Measurements from ENCODE around the gene FRK. TPM values are rescaled to one million over a fixed set of nuclear protein-coding genes. Genes with fewer than 3 reads are reported as not detected.

Gene FRK
- total RNA-seq, 4 donors from 2014 or later, result 0.24 to 1.9 (median 1.5) TPM

DNA sequence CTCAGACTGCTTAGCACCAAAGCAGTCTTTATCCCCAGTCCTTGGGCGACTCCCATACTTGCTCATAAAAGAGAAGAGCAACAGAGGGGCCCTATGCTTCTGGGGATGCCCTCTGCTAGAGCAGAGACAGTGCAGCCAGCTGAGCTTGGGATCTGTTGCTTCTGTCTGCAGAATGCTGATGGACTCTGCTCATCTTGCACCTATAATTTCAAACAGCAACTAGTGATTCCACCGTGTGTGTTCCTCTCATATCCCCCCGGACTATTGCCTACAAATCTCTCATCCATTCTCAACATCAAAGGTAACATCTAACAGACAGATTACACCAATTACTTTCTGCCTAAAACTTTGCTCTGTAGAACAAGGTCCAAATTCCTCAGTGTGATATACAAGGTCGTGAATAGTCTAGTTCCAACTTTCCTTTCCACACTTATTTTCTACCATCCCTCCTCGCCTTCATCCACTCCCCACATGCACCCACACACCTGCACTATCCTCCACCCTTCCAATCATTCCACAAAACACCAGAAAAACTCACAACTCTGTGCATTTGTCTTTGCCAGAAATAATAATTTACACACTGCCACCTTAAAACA is 62.6 kb downstream of the FRK start:
- DNase-seq (ENCODE audit: low spot score) (no peak), ATAC-seq (ENCODE audit: low FRiP score) (no peak)

DNA sequence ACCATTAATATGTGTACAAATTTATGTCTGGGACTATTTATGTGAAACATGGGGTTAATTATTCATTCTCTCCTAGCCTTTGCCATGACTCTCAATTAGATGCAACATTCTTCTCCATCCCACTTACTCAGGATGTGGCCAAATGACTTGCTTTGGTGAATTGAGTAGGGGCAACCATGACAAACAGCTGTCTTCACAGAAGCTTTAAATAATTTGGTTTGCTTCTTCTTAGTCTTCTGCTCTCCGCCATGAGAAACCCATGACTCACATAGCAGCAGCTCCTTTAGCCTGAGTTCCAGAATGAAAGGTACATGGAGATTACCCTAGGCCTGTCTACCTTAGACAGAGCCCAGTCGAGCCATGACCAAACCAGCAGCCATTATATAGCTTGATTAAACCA is 74.7 kb downstream of the FRK start:
- TF ChIP-seq, protein P1, sequence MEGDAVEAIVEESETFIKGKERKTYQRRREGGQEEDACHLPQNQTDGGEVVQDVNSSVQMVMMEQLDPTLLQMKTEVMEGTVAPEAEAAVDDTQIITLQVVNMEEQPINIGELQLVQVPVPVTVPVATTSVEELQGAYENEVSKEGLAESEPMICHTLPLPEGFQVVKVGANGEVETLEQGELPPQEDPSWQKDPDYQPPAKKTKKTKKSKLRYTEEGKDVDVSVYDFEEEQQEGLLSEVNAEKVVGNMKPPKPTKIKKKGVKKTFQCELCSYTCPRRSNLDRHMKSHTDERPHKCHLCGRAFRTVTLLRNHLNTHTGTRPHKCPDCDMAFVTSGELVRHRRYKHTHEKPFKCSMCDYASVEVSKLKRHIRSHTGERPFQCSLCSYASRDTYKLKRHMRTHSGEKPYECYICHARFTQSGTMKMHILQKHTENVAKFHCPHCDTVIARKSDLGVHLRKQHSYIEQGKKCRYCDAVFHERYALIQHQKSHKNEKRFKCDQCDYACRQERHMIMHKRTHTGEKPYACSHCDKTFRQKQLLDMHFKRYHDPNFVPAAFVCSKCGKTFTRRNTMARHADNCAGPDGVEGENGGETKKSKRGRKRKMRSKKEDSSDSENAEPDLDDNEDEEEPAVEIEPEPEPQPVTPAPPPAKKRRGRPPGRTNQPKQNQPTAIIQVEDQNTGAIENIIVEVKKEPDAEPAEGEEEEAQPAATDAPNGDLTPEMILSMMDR (IDR thresholded peaks at IDR 0.05), result no peak
- no peak for DNase-seq (ENCODE audit: low spot score)
- no peak for ATAC-seq (ENCODE audit: low FRiP score)

More for the DNA sequence above, 62.6 kb downstream of the FRK start:
- TF ChIP-seq, protein P1 (IDR thresholded peaks at IDR 0.05), result no peak

DNA sequence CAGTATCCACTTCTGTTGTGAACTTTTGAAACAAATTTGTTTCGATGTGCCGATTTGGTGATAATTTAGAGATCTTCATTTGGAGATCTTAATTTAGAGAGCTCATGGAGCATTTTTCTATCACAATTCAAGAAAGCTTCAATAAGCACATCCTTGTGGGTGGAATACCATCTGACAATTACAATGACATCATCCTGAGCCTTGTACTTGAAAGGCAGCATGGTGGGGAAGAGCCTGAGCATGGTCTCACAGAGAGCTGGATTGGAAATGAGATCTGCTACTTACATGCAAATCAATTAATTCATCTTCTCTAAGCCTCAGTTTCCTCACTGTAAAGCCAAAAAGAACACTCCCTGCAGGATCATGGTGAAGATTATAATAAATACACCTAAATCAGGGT is 75.9 kb downstream of the FRK start:
- TF ChIP-seq, protein P1 (IDR thresholded peaks at IDR 0.05), result no peak

DNA sequence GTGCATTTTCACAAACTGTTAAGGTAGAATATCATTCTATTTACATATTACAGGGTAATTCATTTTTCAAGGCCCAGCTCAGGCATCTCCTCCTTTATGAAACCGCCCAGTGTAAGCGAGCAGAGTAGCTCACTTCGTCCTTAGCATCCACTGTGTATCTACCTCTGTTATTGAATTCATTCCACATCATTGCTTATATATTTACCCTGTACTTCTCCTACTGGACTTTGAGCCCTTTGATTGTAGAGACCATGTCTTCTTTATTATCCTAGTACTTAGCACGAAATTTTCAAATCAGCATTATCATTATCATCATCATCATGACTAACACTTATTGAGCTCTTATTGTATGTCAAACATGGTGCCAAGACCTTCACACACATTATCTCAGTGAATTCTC is 76.7 kb downstream of the FRK start:
- no peak for ATAC-seq (ENCODE audit: low FRiP score)

More for the DNA sequence above, 75.9 kb downstream of the FRK start:
- ATAC-seq (ENCODE audit: low FRiP score) (no peak), DNase-seq (ENCODE audit: low spot score) (no peak)

DNA sequence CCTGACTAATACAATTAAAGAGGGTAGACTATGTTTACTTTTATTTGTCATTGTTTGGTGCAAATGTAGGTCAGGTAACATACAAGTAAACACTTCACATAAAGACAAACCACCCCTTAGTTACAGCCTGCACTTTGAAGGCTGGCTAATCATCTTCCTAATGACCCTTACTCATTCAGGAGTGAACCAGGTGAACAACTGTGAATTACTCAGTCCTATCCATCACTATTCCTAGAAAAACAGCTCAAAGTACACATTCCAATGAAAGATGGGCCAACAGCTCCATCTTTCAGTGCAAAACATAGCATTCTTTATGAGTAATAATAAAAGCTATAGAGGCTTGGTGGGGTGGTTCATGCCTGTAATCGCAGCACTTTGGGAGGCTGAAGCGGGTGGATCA is 78.2 kb downstream of the FRK start:
- TF ChIP-seq, protein P1 (IDR thresholded peaks at IDR 0.05), result no peak
- no peak for DNase-seq (ENCODE audit: low spot score)
- ATAC-seq (ENCODE audit: low FRiP score), result no peak

More for the DNA sequence above, 76.7 kb downstream of the FRK start:
- TF ChIP-seq, protein P1 (IDR thresholded peaks at IDR 0.05), result no peak
- DNase-seq (ENCODE audit: low spot score), result no peak

DNA sequence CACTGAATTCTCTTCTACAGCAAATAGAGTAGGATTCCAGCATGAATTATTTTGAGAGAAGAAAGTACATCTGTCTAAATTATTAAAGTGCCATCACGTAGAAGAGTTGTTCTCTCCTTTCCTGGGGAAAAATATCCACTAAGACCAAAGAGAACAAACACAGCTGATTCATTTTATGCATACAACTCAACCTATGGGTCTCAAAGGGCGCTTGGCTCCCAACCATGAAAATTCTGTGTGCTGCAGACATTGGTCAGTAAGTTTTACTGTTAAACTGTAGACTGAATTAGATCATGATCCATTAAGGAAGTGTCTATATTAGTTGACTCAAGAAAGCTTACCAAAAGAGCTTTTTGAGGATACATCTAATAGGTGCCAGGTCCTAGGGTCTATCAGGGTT is 83.5 kb downstream of the FRK start:
- ATAC-seq (ENCODE audit: low FRiP score) (no peak), DNase-seq (ENCODE audit: low spot score) (no peak)
- TF ChIP-seq, protein P1 (IDR thresholded peaks at IDR 0.05), result no peak

DNA sequence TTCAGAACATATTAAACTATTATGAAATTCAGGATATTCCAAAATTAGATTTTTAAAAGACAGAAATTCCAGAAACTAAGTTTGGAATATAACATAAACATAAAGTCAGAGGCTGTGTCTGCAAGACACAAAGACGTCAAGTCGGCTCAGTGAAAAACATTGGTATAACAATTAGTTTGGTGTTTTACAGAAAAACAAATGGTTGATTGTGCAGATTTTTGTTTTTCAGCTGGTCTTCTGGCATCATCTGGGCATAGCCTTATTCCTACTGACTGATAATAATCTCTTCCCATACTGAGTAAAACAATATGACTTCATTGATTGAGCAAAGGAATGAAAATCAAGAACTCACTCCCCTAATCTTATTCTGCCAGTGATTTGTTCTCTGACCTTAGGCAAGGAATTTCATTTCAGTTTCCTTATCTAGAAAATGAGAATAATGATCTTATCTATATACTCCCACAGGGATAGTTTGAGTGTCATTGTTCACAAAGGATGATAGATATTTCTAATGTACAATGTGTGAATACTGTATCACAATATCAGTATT is 84.3 kb downstream of the FRK start:
- TF ChIP-seq, protein P1 (IDR thresholded peaks at IDR 0.05), result no peak
- DNase-seq (ENCODE audit: low spot score), result no peak
- ATAC-seq (ENCODE audit: low FRiP score), result no peak

All from omental fat pad (tissue), 4 donors.